H9 (cell line): ENCODE data around the gene ZNF474. TPM values are rescaled to one million over a fixed set of nuclear protein-coding genes. Genes with fewer than 3 reads are reported as not detected.

Experiments
- DNase-seq: peaks from one replicate; pipeline ENCODE4 v3.0.0-alpha.2; 2017
- H2AFZ ChIP-seq: one replicate; pipeline ENCODE4 v1.6.1; 2013; ENCODE audit warnings: mild to moderate bottlenecking, low read length, control low read depth, moderate library complexity
- H2AK5ac ChIP-seq: 2 replicates; pipeline ENCODE4 v1.6.1; 2013; ENCODE audit warnings: low read length, control low read depth, mixed read lengths; ENCODE audit not compliant: insufficient read length
- H2BK120ac ChIP-seq: one replicate; pipeline ENCODE4 v1.6.1; 2013; ENCODE audit warnings: low read depth, mild to moderate bottlenecking, low read length, control low read depth, inconsistent platforms; ENCODE audit not compliant: poor library complexity, severe bottlenecking
- H2BK12ac ChIP-seq: 2 replicates; pipeline ENCODE4 v1.6.1; 2013; ENCODE audit warnings: low read length, control low read depth, mixed read lengths, low read depth; ENCODE audit not compliant: insufficient read length
- H2BK15ac ChIP-seq: 2 replicates; pipeline ENCODE4 v1.6.1; 2013; ENCODE audit warnings: low read depth, low read length, control low read depth
- H2BK20ac ChIP-seq: one replicate; pipeline ENCODE4 v1.6.1; 2013; ENCODE audit warnings: low read depth, mild to moderate bottlenecking, low read length, control low read depth, inconsistent platforms; ENCODE audit not compliant: poor library complexity, severe bottlenecking
- H2BK5ac ChIP-seq: 2 replicates; pipeline ENCODE4 v1.6.1; 2013; ENCODE audit warnings: low read length, control low read depth, mixed read lengths; ENCODE audit not compliant: insufficient read length
- H3K14ac ChIP-seq: 2 replicates; pipeline ENCODE4 v1.6.1; 2013; ENCODE audit warnings: low read length, control low read depth; ENCODE audit not compliant: insufficient read depth
- H3K18ac ChIP-seq: 2 replicates; pipeline ENCODE4 v1.6.1; 2013; ENCODE audit warnings: low read depth, mild to moderate bottlenecking, mixed read lengths, low read length, control low read depth; ENCODE audit not compliant: insufficient read length
- H3K23ac ChIP-seq: 2 replicates; pipeline ENCODE4 v1.6.1; 2013; ENCODE audit warnings: low read length, control low read depth, mixed read lengths, low read depth; ENCODE audit not compliant: insufficient read length
- H3K23me2 ChIP-seq: 2 replicates; pipeline ENCODE4 v1.6.1; 2013; ENCODE audit warnings: low read depth, mild to moderate bottlenecking, mixed read lengths, low read length, control low read depth; ENCODE audit not compliant: insufficient read length, poor library complexity, severe bottlenecking
- H3K27ac ChIP-seq: 2 replicates; pipeline ENCODE4 v1.5.1; 2013; ENCODE audit warnings: low read length, control low read depth, mixed read lengths, low read depth; ENCODE audit not compliant: insufficient read length
- H3K27me3 ChIP-seq: 2 replicates; pipeline ENCODE4 v1.6.1; 2013; ENCODE audit warnings: low read length, control low read depth, inconsistent platforms; ENCODE audit not compliant: insufficient read depth
- H3K4ac ChIP-seq: 2 replicates; pipeline ENCODE4 v1.6.1; 2013; ENCODE audit warnings: low read depth, mild to moderate bottlenecking, control low read depth, inconsistent platforms, low read length, moderate library complexity
- H3K4me1 ChIP-seq: 2 replicates; pipeline ENCODE4 v1.6.1; 2013; ENCODE audit warnings: low read length, control low read depth, inconsistent platforms; ENCODE audit not compliant: insufficient read depth
- H3K4me2 ChIP-seq: 2 replicates; pipeline ENCODE4 v1.6.1; 2013; ENCODE audit warnings: low read length, control low read depth, mixed read lengths; ENCODE audit not compliant: insufficient read length, insufficient read depth
- H3K56ac ChIP-seq: 2 replicates; pipeline ENCODE4 v1.6.1; 2013; ENCODE audit warnings: low read depth, mild to moderate bottlenecking, mixed read lengths, low read length, control low read depth; ENCODE audit not compliant: insufficient read length
- H3K79me1 ChIP-seq: 2 replicates; pipeline ENCODE4 v1.6.1; 2013; ENCODE audit warnings: low read depth, mild to moderate bottlenecking, moderate library complexity, low read length, control low read depth, inconsistent platforms; ENCODE audit not compliant: insufficient read depth, poor library complexity, severe bottlenecking
- H3K79me2 ChIP-seq: 2 replicates; pipeline ENCODE4 v1.6.1; 2013; ENCODE audit warnings: low read length, control low read depth, inconsistent platforms; ENCODE audit not compliant: insufficient read depth
- H3K9ac ChIP-seq: 2 replicates; pipeline ENCODE4 v1.6.1; 2013; ENCODE audit warnings: low read length, control low read depth, mixed read lengths; ENCODE audit not compliant: insufficient read length; ENCODE audit errors: extremely low read depth
- H3K9me3 ChIP-seq: one replicate; pipeline ENCODE4 v1.6.1; 2013; ENCODE audit warnings: low read depth, low read length, inconsistent platforms; ENCODE audit not compliant: control insufficient read depth
- H3T11ph ChIP-seq: one replicate; pipeline ENCODE4 v1.6.1; 2013; ENCODE audit warnings: mild to moderate bottlenecking, low read length, control low read depth, inconsistent platforms
- H4K20me1 ChIP-seq: one replicate; pipeline ENCODE4 v1.6.1; 2013; ENCODE audit not compliant: control insufficient read depth, insufficient read length, insufficient read depth
- H4K5ac ChIP-seq: 2 replicates; pipeline ENCODE4 v1.6.1; 2013; ENCODE audit warnings: low read depth, mild to moderate bottlenecking, mixed read lengths, low read length, control low read depth; ENCODE audit not compliant: insufficient read length
- H4K8ac ChIP-seq: replicated peaks from 2 replicates; pipeline ENCODE4 v1.6.1; 2013; ENCODE audit warnings: low read length, control low read depth, mixed read lengths, low read depth; ENCODE audit not compliant: insufficient read length
- H4K91ac ChIP-seq: 2 replicates; pipeline ENCODE4 v1.6.1; 2013; ENCODE audit warnings: low read depth, mild to moderate bottlenecking, moderate library complexity, mixed read lengths, low read length, control low read depth; ENCODE audit not compliant: insufficient read length
- H3K27ac Mint-ChIP-seq, 3 experiments: 2 replicates in 2 of 3; 3 replicates in 1 of 3; pipeline ENCODE4 v1.8.0; 2020 to 2021; ENCODE audit warnings: mixed read lengths in 3 of 3, mild to moderate bottlenecking in 1 of 3, moderate library complexity in 1 of 3
- H3K27me3 Mint-ChIP-seq: 2 replicates; pipeline ENCODE4 v1.8.0; 2021; ENCODE audit warnings: low read depth, mild to moderate bottlenecking, moderate library complexity, mixed read lengths
- H3K36me3 Mint-ChIP-seq, 3 experiments: 2 replicates in 2 of 3; 3 replicates in 1 of 3; pipeline ENCODE4 v1.8.0; 2020 to 2021; ENCODE audit warnings: low read depth in 3 of 3, mixed read lengths in 3 of 3; ENCODE audit not compliant: insufficient read depth in 1 of 3
- H3K4me1 Mint-ChIP-seq, 2 experiments: 2 replicates each; pipeline ENCODE4 v1.8.0; 2020; ENCODE audit warnings: mixed read lengths in 2 of 2
- H3K4me3 Mint-ChIP-seq, 2 experiments: 2 replicates in 1 of 2; 3 replicates in 1 of 2; pipeline ENCODE4 v1.8.0; 2020 to 2021; ENCODE audit warnings: mild to moderate bottlenecking in 2 of 2, mixed read lengths in 2 of 2, moderate library complexity in 1 of 2
- H3K9me3 Mint-ChIP-seq, 2 experiments: 2 replicates in 1 of 2; 3 replicates in 1 of 2; pipeline ENCODE4 v1.8.0; 2020; ENCODE audit warnings: mild to moderate bottlenecking in 2 of 2, mixed read lengths in 2 of 2, moderate library complexity in 1 of 2
- CTCF ChIP-seq: fragments of 200-600 bp; sonication (generic); conservative IDR thresholded peaks from 3 replicates; pipeline ENCODE4 v1.8.0; 2021; ENCODE audit warnings: antibody characterized with exemption, mild to moderate bottlenecking
- WGBS: extraction: QIAGEN DNeasy Blood & Tissue Kit; methylation state at CpG from one replicate; pipeline ENCODE4 v1.1.7; 2013; ENCODE audit warnings: missing lambda C conversion rate, low lambda C conversion rate, mixed read lengths; ENCODE audit not compliant: insufficient read length; ENCODE audit errors: extremely low coverage; 5-methylcytosine and 5-hydroxymethylcytosine counted together
- total RNA-seq: library from RNA; stranded (reverse); gene quantifications from 2 replicates; pipeline ENCODE4 v1.2.1, GENCODE V29; 2021

Gene ZNF474
- total RNA-seq, 1 experiment from 2014 or later: not detected

GRCh38 chr5:122153230-122153629, 23.9 kb downstream of the ZNF474 start:
- Histone ChIP-seq H3K56ac (no peak overlapping the region), H2BK12ac (no peak overlapping the region), H3K79me1 (no peaks in the 10 kb centered on the region), H2BK120ac (no peak overlapping the region), H2AFZ (no peak overlapping the region), H2BK20ac (no peak overlapping the region), H3K9me3 (no peaks in the 10 kb centered on the region), H3K9ac (no peak overlapping the region), H3K79me2 (no peaks in the 10 kb centered on the region), H2BK15ac (no peak overlapping the region), H3T11ph (no peak overlapping the region), H3K18ac (no peak overlapping the region), H4K8ac (no peak overlapping the region), H3K23ac (no peak overlapping the region), H2AK5ac (no peak overlapping the region), H3K4me2 (no peak overlapping the region), H3K23me2 (no peaks in the 10 kb centered on the region), H3K4ac (no peak overlapping the region), H3K4me1 (no peaks in the 10 kb centered on the region), H3K27ac (no peak overlapping the region), H3K27me3 (no peaks in the 10 kb centered on the region), H2BK5ac (no peak overlapping the region), H3K14ac (no peak overlapping the region), H4K91ac (no peak overlapping the region), H4K20me1 (no peaks in the 10 kb centered on the region), H4K5ac (no peak overlapping the region)
- no peaks in the 10 kb centered on the region for H3K27me3 Mint-ChIP-seq
- H3K9me3 Mint-ChIP-seq: no peaks in the 10 kb centered on the region
- H3K4me1 Mint-ChIP-seq: no peaks in the 10 kb centered on the region
- no peak overlapping the region for H3K4me3 Mint-ChIP-seq
- WGBS: no CpG with 5 or more reads among the region's 2 CpGs
- TF ChIP-seq CTCF: no peak
- DNase-seq: no peak
- no peaks in the 10 kb centered on the region; a peak in 1 of 7 replicates for H3K36me3 Mint-ChIP-seq
- H3K27ac Mint-ChIP-seq: no peak overlapping the region
